ENCODE data around the gene XPO6.
"Not testable (repeated sequence)": the region's sequence is repeated elsewhere in the genome, so short reads cannot be mapped to it uniquely, and the experiment has no call there.

XPO6 gene

DNA sequence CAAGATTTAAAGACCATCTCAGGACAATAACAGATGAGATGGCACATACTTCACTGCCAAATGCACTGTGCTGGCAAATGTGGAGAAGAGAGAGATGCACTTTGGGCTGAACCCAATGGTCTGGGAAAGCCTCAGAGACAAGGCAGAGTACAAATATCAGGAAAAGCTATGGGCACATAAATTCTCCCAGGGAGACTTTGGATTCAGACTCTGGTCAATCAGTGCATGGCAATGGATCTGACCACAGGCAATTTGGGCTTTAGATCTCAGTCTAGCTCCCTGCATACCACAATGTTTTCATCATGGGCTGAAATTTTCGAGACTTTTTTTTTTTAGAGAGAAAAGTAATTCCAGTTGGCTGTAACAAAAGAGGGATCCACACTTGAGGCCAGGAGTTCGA, 20.0 kb upstream of the XPO6 start:
- TF ChIP-seq, protein P1, sequence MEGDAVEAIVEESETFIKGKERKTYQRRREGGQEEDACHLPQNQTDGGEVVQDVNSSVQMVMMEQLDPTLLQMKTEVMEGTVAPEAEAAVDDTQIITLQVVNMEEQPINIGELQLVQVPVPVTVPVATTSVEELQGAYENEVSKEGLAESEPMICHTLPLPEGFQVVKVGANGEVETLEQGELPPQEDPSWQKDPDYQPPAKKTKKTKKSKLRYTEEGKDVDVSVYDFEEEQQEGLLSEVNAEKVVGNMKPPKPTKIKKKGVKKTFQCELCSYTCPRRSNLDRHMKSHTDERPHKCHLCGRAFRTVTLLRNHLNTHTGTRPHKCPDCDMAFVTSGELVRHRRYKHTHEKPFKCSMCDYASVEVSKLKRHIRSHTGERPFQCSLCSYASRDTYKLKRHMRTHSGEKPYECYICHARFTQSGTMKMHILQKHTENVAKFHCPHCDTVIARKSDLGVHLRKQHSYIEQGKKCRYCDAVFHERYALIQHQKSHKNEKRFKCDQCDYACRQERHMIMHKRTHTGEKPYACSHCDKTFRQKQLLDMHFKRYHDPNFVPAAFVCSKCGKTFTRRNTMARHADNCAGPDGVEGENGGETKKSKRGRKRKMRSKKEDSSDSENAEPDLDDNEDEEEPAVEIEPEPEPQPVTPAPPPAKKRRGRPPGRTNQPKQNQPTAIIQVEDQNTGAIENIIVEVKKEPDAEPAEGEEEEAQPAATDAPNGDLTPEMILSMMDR (IDR thresholded peaks at IDR 0.05; ENCODE audit: extremely low read depth, insufficient read depth, missing control alignments), result no peak
- in situ Hi-C loops (cut with MboI; ENCODE audit: low pct_unique_long_range_greater_than_20kb, low sequenced_read_pairs, unreplicated experiment), result no loop called here
- DNase-seq (ENCODE audit: low spot score), result no peak

DNA sequence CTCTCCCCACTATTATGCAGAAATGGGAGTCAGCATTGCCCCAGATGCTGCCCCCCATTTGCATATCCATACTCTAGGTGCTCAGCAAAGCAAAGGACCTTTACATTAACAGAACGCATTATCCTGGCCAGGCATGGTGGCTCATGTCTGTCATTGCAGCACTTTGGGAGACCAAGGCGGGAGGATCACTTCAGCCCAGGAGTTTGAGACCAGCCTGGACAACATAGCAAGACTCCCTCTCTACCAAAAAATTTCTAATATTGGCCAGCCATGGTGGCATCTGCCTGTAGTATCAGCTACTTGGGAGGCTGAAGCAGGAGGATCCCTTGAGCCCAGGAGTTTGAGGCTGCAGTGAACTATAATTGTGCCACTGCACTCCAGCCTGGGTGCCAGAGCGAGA, 12.1 kb upstream of the XPO6 start:
- DNase-seq (ENCODE audit: low spot score); in situ Hi-C loops (cut with MboI; ENCODE audit: low pct_unique_long_range_greater_than_20kb, low sequenced_read_pairs, unreplicated experiment): not testable (repeated sequence)

DNA sequence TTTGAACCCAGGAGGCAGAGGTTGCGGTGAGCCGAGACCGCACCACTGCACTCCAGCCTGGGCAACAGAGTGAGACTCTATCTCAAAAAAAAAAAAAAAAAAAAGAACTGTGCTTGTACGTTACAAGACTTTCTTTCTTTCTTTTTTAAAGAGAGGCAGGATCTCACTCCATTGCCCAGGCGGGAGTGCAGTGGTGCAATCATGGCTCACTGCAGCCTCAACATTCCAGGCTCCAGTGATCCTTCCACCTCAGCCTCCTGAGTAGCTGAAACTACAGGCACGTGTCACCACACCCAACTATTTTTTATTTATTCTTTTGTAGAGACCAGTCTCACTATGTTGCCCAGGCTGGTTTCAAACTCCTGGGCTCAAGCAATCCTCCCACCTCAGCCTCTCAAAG, 8.0 kb upstream of the XPO6 start:
- DNase-seq (ENCODE audit: low spot score); in situ Hi-C loops (cut with MboI; ENCODE audit: low pct_unique_long_range_greater_than_20kb, low sequenced_read_pairs, unreplicated experiment): not testable (repeated sequence)

DNA sequence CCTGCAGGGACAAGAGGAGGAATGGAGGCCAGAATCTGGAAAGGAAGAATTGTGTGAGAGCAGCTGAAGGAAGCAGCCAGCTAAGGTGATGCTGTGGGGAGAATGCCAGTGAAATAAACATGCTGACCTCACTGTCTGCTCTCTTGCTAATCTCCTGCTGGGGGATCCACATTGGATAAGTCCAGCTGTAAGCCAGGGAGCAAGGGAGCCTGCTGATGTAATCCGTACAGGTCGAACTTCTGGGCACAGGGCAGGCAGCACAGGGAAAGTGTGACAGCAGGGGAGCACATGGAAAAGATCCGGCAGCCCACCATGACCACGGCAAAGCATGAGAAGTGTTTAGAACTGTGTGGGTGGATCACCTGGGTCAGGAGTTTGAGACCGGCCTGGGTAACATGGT, 7.5 kb upstream of the XPO6 start:
- TF ChIP-seq, protein P1 (IDR thresholded peaks at IDR 0.05; ENCODE audit: extremely low read depth, insufficient read depth, missing control alignments), result no peak
- no peak for DNase-seq (ENCODE audit: low spot score)
- in situ Hi-C loops (cut with MboI; ENCODE audit: low pct_unique_long_range_greater_than_20kb, low sequenced_read_pairs, unreplicated experiment), result no loop called here

DNA sequence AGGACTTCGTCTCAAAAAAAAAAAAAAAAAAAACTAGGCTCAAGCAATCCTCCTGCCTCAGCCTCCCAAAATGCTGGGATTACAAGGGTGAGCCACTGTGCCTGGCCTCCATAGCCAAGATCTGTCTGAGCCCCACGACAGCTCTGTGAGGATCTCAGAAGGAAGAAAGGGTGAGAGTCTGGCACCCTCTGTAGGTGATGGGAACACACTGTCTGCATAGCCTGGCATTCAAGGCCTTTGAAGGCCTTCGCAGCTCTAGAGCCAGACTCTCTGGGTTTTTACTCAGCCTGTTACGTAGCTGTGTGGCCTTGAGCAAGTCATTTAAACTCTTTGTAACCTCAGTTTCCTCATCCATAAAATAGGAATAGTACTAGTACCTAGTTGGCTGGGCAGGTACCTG, 6.3 kb upstream of the XPO6 start:
- DNase-seq (ENCODE audit: low spot score), result peak; percentile 59
- in situ Hi-C loops (cut with MboI; ENCODE audit: low pct_unique_long_range_greater_than_20kb, low sequenced_read_pairs, unreplicated experiment), result no loop called here
- TF ChIP-seq, protein P1 (IDR thresholded peaks at IDR 0.05; ENCODE audit: extremely low read depth, insufficient read depth, missing control alignments), result peak; percentile 71

DNA sequence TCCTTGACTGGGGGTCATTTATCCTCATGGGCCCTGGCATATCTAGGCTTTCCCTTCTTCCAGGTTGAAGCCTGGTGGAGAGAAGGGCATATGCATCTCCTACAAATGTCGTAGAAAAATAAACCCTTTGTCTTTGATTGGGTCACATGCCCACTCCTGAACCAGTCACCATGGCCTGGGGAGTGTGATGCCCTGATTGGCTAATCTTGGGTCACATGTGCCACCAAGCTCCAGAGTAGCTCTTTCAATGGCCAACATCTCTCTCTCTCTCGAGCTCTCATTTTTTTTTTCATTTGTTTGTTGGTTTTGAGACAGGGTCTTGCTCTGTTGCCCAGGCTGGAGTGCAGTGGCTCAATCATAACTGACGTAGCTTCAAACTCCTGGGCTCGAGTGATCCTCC, 5.6 kb upstream of the XPO6 start:
- in situ Hi-C loops (cut with MboI; ENCODE audit: low pct_unique_long_range_greater_than_20kb, low sequenced_read_pairs, unreplicated experiment), result no loop called here
- TF ChIP-seq, protein P1 (IDR thresholded peaks at IDR 0.05; ENCODE audit: extremely low read depth, insufficient read depth, missing control alignments), result no peak
- DNase-seq (ENCODE audit: low spot score), result no peak

DNA sequence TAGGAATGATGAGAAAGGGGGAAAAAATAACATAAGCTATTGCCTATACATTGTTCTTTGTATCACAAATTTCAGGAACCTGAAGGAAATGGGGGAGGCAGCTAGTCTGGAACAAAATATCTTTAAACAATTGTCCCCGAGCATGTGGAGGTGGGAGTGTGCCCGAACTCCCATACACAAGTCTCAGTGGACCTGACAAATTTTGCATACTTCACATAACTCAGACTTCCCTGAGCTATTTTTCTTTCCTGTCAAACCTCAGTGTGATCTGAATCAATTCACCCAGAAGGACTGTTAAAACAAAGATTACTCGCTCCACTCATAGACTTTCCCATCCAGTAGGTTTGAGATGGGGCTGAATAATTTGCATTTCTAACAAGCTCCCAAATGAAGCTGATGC, 1.6 kb upstream of the XPO6 start:
- no peak for DNase-seq (ENCODE audit: low spot score)
- in situ Hi-C loops (cut with MboI; ENCODE audit: low pct_unique_long_range_greater_than_20kb, low sequenced_read_pairs, unreplicated experiment), result no loop called here
- TF ChIP-seq, protein P1 (IDR thresholded peaks at IDR 0.05; ENCODE audit: extremely low read depth, insufficient read depth, missing control alignments), result no peak

DNA sequence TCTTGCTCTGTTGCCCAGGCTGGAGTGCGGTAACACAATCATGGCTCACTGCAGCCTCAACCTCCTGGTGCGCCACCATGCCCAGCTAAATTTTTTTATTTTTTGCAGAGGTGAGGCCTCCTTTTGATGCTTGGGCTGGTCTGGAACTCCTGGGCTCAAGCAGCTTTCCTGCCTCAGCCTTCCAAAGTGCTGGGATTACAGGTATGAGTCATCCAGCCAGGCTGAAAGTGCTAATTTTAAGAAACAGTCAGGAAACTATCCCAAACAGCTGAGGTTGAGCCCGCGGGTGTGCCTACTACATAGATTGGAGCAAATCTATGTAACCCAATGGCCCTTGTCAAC, 738 bp upstream of the XPO6 start:
- in situ Hi-C loops (cut with MboI; ENCODE audit: low pct_unique_long_range_greater_than_20kb, low sequenced_read_pairs, unreplicated experiment), result no loop called here
- TF ChIP-seq, protein P1 (IDR thresholded peaks at IDR 0.05; ENCODE audit: extremely low read depth, insufficient read depth, missing control alignments), result no peak

More for the DNA sequence above, 738 bp upstream of the XPO6 start:
- no peak for DNase-seq (ENCODE audit: low spot score)

All from GM13977 (cell line).